Esophagus muscularis mucosa (tissue), 3 donors: Measurements from ENCODE around the gene SLCO4A1.

Experiments
- POLR2A ChIP-seq: fragments of 450-650 bp; IDR thresholded peaks from one replicate; pipeline ENCODE4 v1.6.1; 2017; ENCODE audit warnings: antibody characterized with exemption, moderate library complexity, mild to moderate bottlenecking, low read depth
- TF ChIP-seq, protein P1 (sequence below), 3 experiments: fragments of 200-600 bp in 2 of 3; fragments of 450-650 bp in 1 of 3; sonication (generic) in 2 of 3; IDR thresholded peaks; one replicate each; pipeline ENCODE4 v1.5.1; 2017 to 2019; ENCODE audit warnings: antibody characterized with exemption in 3 of 3, mild to moderate bottlenecking in 2 of 3, moderate library complexity in 1 of 3

- TF ChIP-seq POLR2A, result no peak
- TF ChIP-seq, protein P1, sequence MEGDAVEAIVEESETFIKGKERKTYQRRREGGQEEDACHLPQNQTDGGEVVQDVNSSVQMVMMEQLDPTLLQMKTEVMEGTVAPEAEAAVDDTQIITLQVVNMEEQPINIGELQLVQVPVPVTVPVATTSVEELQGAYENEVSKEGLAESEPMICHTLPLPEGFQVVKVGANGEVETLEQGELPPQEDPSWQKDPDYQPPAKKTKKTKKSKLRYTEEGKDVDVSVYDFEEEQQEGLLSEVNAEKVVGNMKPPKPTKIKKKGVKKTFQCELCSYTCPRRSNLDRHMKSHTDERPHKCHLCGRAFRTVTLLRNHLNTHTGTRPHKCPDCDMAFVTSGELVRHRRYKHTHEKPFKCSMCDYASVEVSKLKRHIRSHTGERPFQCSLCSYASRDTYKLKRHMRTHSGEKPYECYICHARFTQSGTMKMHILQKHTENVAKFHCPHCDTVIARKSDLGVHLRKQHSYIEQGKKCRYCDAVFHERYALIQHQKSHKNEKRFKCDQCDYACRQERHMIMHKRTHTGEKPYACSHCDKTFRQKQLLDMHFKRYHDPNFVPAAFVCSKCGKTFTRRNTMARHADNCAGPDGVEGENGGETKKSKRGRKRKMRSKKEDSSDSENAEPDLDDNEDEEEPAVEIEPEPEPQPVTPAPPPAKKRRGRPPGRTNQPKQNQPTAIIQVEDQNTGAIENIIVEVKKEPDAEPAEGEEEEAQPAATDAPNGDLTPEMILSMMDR (IDR thresholded peaks at IDR 0.05), result no peak
Observed at GRCh38 chr20:62714799-62715198, 72.5 kb downstream of the SLCO4A1 start.
